Nephron (organoid): ENCODE results near the gene HGFAC.

Source experiments
- H3K27ac Mint-ChIP-seq, 3 experiments: 2 replicates each; pipeline ENCODE4 v1.8.0; 2020; ENCODE audit warnings: mixed read lengths in 3 of 3, mild to moderate bottlenecking in 2 of 3, moderate library complexity in 1 of 3
- H3K27me3 Mint-ChIP-seq: 2 replicates; pipeline ENCODE4 v1.8.0; 2021; ENCODE audit warnings: low read depth, mild to moderate bottlenecking, moderate library complexity, mixed read lengths
- H3K36me3 Mint-ChIP-seq: 2 replicates; pipeline ENCODE4 v1.8.0; 2020; ENCODE audit warnings: low read depth, mixed read lengths
- H3K4me1 Mint-ChIP-seq: 2 replicates; pipeline ENCODE4 v1.8.0; 2020; ENCODE audit warnings: mixed read lengths
- H3K4me3 Mint-ChIP-seq, 3 experiments: 2 replicates each; pipeline ENCODE4 v1.8.0; 2020; ENCODE audit warnings: mild to moderate bottlenecking in 3 of 3, mixed read lengths in 3 of 3, moderate library complexity in 2 of 3
- H3K9me3 Mint-ChIP-seq: 2 replicates; pipeline ENCODE4 v1.8.0; 2020; ENCODE audit warnings: mixed read lengths
- TF ChIP-seq, protein P1 (sequence below), 3 experiments: fragments of 200-600 bp; sonication (generic); IDR thresholded peaks; one replicate each; pipeline ENCODE4 v1.5.0; 2021; ENCODE audit warnings: antibody characterized with exemption in 3 of 3; ENCODE audit not compliant: unreplicated experiment in 3 of 3

HGFAC gene

DNA sequence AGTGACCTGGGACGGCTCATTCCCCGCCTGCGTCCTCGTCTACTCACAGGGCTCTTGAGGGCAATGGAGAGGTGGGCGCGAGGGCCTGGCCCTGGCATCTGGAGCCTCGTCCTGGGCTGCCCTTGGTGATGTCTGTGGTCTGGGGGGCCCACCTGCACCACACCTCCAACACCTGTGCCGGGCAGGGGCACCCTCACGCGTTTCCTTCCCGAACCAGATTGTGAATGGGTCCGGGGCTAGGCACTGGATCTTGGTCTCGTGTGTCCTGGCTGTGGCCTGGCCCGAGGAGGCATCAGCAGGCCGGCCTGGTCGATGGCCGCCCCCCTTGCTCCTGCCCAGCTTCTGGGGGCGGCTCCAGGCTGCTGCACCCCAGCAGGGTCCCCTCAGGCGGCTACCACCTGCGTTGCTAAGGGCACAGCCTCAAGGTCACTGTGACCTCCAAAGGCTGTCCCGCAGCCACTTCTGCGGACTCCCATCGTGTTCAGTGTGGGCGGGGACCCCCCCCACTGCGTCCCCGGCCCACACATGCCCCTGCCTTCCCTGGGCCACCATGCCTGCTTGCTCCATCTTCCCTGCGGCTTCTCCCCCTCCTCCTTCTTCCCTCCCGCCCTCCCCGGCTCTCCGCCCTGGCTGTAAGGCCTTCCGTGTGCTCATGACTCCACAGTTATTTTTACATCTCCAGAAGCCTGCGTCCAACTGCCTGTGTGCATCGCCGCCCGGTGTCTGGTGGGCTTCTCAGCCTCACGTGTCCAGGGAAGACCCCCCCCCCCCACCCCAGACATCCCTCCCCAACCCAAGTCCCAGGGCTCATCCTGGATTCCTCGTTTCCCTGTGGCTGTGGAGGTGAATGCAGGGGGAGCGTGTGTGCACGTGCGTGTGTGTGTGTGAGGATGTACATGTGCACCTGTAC lies 25.2 kb downstream of the HGFAC start:
- Mint-ChIP-seq H3K9me3 (no peaks in the 10 kb centered on the region), H3K36me3 (no peaks in the 10 kb centered on the region), H3K4me1 (peaks cover 21% of the 10 kb centered on the region), H3K27ac (no peak overlapping the region), H3K27me3 (peaks cover 9% of the 10 kb centered on the region), H3K4me3 (peak overlapping the region in 1 of 3 experiments; percentile 54)
- TF ChIP-seq, protein P1, sequence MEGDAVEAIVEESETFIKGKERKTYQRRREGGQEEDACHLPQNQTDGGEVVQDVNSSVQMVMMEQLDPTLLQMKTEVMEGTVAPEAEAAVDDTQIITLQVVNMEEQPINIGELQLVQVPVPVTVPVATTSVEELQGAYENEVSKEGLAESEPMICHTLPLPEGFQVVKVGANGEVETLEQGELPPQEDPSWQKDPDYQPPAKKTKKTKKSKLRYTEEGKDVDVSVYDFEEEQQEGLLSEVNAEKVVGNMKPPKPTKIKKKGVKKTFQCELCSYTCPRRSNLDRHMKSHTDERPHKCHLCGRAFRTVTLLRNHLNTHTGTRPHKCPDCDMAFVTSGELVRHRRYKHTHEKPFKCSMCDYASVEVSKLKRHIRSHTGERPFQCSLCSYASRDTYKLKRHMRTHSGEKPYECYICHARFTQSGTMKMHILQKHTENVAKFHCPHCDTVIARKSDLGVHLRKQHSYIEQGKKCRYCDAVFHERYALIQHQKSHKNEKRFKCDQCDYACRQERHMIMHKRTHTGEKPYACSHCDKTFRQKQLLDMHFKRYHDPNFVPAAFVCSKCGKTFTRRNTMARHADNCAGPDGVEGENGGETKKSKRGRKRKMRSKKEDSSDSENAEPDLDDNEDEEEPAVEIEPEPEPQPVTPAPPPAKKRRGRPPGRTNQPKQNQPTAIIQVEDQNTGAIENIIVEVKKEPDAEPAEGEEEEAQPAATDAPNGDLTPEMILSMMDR (IDR thresholded peaks at IDR 0.05; ENCODE audit: unreplicated experiment in 3 of 3), result no peak

DNA sequence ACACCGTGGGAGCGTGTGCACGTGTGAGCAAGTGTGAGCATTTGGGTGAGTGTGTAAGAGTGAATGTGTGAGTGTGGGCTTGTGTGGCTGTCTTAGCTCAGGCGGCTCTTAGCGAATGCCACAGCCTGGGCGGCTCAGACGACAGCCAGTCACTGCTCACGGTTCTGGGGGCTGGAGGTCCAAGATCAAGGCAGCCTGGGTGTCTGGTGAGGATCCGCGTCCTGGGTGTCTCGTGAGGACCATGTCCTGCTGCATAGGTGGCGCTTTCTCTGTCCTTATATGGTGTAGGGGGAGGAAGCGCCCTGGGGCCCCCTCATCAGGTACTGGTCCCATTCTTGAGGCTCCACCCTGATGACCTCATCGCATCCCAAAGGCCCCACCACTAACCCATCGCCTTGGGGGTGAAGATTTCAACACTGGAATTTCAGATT lies 25.8 kb downstream of the HGFAC start:
- H3K4me3 Mint-ChIP-seq, result no peak overlapping the region
- H3K9me3 Mint-ChIP-seq, result no peaks in the 10 kb centered on the region
- peaks cover 18% of the 10 kb centered on the region for H3K4me1 Mint-ChIP-seq
- no peaks in the 10 kb centered on the region for H3K36me3 Mint-ChIP-seq
- no peak overlapping the region for H3K27ac Mint-ChIP-seq
- TF ChIP-seq, protein P1 (IDR thresholded peaks at IDR 0.05; ENCODE audit: unreplicated experiment in 3 of 3), result no peak
- peaks cover 9% of the 10 kb centered on the region for H3K27me3 Mint-ChIP-seq

DNA sequence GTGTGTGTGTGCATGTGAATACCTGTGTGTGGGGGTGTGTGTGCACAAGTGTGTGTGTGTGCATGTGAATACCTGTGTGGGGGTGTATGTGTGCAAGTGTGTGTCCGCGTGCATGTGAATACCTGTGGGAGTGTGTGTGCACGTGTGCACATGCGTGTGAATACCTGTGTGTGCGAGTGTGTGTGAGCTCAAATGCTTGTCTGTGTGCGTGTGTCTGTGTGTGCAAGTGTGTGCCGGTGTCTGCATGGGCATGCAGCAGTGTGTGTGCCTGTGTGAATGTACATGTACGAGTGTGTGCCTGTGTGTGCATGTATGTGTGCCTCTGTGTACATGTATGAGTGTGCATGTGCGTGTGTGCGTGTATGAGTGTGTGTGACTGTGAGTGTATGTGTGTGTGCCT lies 26.4 kb downstream of the HGFAC start:
- Mint-ChIP-seq H3K9me3 (no peaks in the 10 kb centered on the region), H3K4me1 (peaks cover 18% of the 10 kb centered on the region), H3K36me3 (no peaks in the 10 kb centered on the region), H3K4me3 (no peak overlapping the region), H3K27ac (no peak overlapping the region), H3K27me3 (peaks cover 9% of the 10 kb centered on the region)
- TF ChIP-seq, protein P1 (IDR thresholded peaks at IDR 0.05; ENCODE audit: unreplicated experiment in 3 of 3), result no peak

DNA sequence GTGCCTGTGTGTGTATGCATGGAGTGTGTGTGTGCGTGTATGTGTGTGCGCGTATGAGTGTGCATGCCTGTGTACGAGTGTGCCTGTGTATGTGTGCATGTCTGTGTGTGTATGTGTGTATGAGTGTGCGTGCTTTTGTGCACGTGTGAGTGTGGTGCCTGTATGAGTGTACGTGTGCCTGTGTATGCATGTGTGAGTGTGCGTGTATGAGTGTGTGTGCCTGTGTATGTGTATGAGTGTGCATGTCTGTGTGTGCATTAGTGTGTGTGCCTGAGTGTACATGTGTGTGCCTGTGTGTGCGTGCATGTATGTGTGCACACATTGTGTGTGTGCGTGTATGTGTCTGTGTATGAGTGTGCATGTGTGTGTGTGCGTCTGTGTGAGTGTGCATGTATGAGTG lies 27.0 kb downstream of the HGFAC start:
- Mint-ChIP-seq H3K27ac (no peak overlapping the region), H3K36me3 (no peaks in the 10 kb centered on the region), H3K4me3 (no peak overlapping the region), H3K4me1 (peaks cover 18% of the 10 kb centered on the region), H3K9me3 (no peaks in the 10 kb centered on the region), H3K27me3 (peaks cover 9% of the 10 kb centered on the region)
- TF ChIP-seq, protein P1 (IDR thresholded peaks at IDR 0.05; ENCODE audit: unreplicated experiment in 3 of 3), result no peak

DNA sequence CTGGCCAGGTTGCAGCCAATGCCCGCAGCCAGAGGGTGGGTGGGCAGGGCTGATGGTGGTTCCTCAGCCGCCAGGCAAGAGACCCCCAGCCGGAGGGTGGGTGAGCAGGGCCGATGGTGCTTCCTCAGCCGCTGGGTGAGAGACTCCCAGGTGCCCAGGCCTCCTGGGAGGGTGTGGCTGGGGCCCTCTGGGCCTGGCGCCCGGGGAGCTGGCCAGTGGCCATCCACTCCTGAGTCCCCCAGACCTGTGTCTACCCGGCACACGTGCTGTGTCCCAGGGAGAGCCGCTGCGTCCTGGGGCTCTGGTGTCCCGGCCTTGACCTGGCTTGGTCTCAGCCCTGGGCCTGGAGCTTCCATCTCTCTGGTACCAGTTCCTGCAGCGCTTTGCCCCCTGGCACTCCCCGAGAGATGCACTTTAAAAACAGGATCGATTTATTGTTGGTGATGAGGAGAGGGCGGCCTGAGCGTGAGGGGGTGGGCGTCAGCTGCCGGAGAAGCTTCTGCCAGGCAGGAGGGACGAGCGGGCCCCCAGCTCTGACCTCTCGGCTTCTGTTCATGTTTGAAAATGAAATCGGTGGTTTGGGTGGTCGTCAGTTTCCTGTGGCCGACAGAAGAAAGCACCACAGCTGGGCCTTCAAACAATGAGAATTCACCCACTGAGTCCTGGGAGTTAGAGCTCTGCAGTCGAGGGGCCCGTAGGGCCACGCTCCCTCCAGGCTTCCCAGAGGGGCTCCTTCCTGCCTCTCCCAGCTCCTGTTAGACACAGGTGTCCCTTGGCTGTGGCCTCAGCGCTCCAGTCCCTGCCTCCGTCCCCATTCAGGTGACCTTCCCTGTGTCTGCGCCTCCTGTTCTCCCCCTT lies 27.8 kb downstream of the HGFAC start:
- Mint-ChIP-seq H3K4me1 (peaks cover 18% of the 10 kb centered on the region), H3K36me3 (no peaks in the 10 kb centered on the region), H3K4me3 (peak overlapping the region in 1 of 3 experiments; percentile 8), H3K27ac (no peak overlapping the region), H3K9me3 (no peaks in the 10 kb centered on the region), H3K27me3 (peaks cover 4% of the 10 kb centered on the region)
- TF ChIP-seq, protein P1 (IDR thresholded peaks at IDR 0.05; ENCODE audit: unreplicated experiment in 3 of 3), result no peak
